B cell (primary cell): ENCODE data around the gene SPOCK3. TPM values are rescaled to one million over a fixed set of nuclear protein-coding genes. Genes with fewer than 3 reads are reported as not detected.

Experiments used
- ATAC-seq: fragments of 200-7000 bp; cut with Tn5 transposase; one replicate; pipeline ENCODE4 v1.10.0; 2021; ENCODE audit warnings: low read depth, mild to moderate bottlenecking, moderate number of reproducible peaks, moderate library complexity
- CTCF ChIA-PET: fragments of 350-600 bp; sonication (Branson Sonifier 250); formaldehyde crosslinking; loops from one replicate; lab custom pipeline; 2021; ENCODE audit warnings: antibody characterized with exemption, inconsistent platforms; lab: Charles Lee
- POLR2A ChIA-PET: fragments of 350-600 bp; sonication (Branson Sonifier 250); formaldehyde crosslinking; loops from one replicate; lab custom pipeline; 2021; ENCODE audit warnings: antibody characterized with exemption; lab: Charles Lee
- DNase-seq: peaks from one replicate; pipeline ENCODE4 v3.0.0; 2013
- H2AFZ ChIP-seq: 2 replicates; pipeline ENCODE4 v1.6.1; 2012; ENCODE audit warnings: mild to moderate bottlenecking, low read depth, low read length; ENCODE audit not compliant: insufficient read depth, poor library complexity, severe bottlenecking
- H3K27ac ChIP-seq, 2 donors: 1 replicate in 1 of 2; 2 replicates in 1 of 2; pipeline ENCODE4 v1.5.1; 2012 to 2013; ENCODE audit warnings: low read length in 2 of 2, mild to moderate bottlenecking in 2 of 2, moderate library complexity in 1 of 2
- H3K27me3 ChIP-seq, 4 experiments: fragments of 200-600 bp in 1 of 4; sonication (generic) in 1 of 4; replicated peaks in 1 of 4; 1 replicate in 2 of 4; 2 replicates in 2 of 4; pipeline versions ENCODE4 v1.6.1 to v1.7.0; 2013 to 2016; ENCODE audit warnings: low read length in 3 of 4, mild to moderate bottlenecking in 2 of 4, mixed read lengths in 1 of 4, moderate library complexity in 1 of 4; ENCODE audit not compliant: insufficient read depth in 4 of 4, control insufficient read depth in 3 of 4; ENCODE audit errors: control extremely low read depth in 1 of 4
- H3K36me3 ChIP-seq, 2 experiments: replicated peaks in 1 of 2; 1 replicate in 1 of 2; 2 replicates in 1 of 2; pipeline versions ENCODE4 v1.6.1 to v1.7.1; 2013; ENCODE audit warnings: low read length in 1 of 2; ENCODE audit not compliant: insufficient read depth in 2 of 2, control insufficient read depth in 1 of 2; ENCODE audit errors: control extremely low read depth in 1 of 2, extremely low read depth in 1 of 2
- H3K4me1 ChIP-seq, 2 donors: fragments of 200-600 bp in 1 of 2; sonication (generic) in 1 of 2; 1 replicate in 1 of 2; 2 replicates in 1 of 2; pipeline versions ENCODE4 v1.5.1 to v1.6.1; 2013 to 2017; ENCODE audit warnings: low read length in 2 of 2; ENCODE audit not compliant: control insufficient read depth in 2 of 2, insufficient read depth in 2 of 2
- H3K4me2 ChIP-seq: replicated peaks from 2 replicates; pipeline ENCODE3; 2012; ENCODE audit warnings: mild to moderate bottlenecking, low read depth, low read length; ENCODE audit not compliant: poor library complexity, severe bottlenecking
- H3K4me3 ChIP-seq, 5 experiments: fragments of 200-600 bp in 1 of 5; sonication (generic) in 1 of 5; 1 replicate in 3 of 5; 2 replicates in 2 of 5; pipeline versions ENCODE4 v1.5.1 to v1.7.0; 2011 to 2016; ENCODE audit warnings: low read length in 4 of 5, mild to moderate bottlenecking in 4 of 5, low read depth in 2 of 5, control low read depth in 1 of 5, moderate library complexity in 1 of 5; ENCODE audit not compliant: insufficient read depth in 1 of 5; ENCODE audit errors: control extremely low read depth in 1 of 5, extremely low read depth in 1 of 5
- H3K79me2 ChIP-seq: fragments of 200-600 bp; sonication (generic); one replicate; pipeline ENCODE4 v1.6.0; 2016; ENCODE audit warnings: low read length; ENCODE audit not compliant: control insufficient read depth, insufficient read depth
- H3K9ac ChIP-seq: fragments of 200-600 bp; sonication (generic); 2 replicates; pipeline ENCODE4 v1.6.1; 2017; ENCODE audit warnings: mild to moderate bottlenecking, low read length, moderate library complexity
- H3K9me3 ChIP-seq, 3 donors: one replicate each; pipeline versions ENCODE4 v1.6.1 to v1.7.1; 2013; ENCODE audit warnings: low read length in 2 of 3; ENCODE audit not compliant: control insufficient read depth in 2 of 3, insufficient read depth in 1 of 3; ENCODE audit errors: control extremely low read depth in 1 of 3
- H4K20me1 ChIP-seq: 2 replicates; pipeline ENCODE4 v1.6.0; 2012; ENCODE audit warnings: mild to moderate bottlenecking, low read length; ENCODE audit not compliant: insufficient read depth, control insufficient read depth, poor library complexity, severe bottlenecking
- H3K27ac Mint-ChIP-seq: one replicate; pipeline ENCODE4 v1.8.0; 2021; ENCODE audit warnings: mixed read lengths
- H3K27me3 Mint-ChIP-seq: one replicate; pipeline ENCODE4 v1.8.0; 2021; ENCODE audit warnings: mixed read lengths
- H3K4me1 Mint-ChIP-seq: one replicate; pipeline ENCODE4 v1.8.0; 2021; ENCODE audit warnings: mixed read lengths
- H3K4me3 Mint-ChIP-seq: one replicate; pipeline ENCODE4 v1.8.0; 2021; ENCODE audit warnings: mixed read lengths
- H3K9me3 Mint-ChIP-seq: one replicate; pipeline ENCODE4 v1.8.0; 2022; ENCODE audit warnings: mixed read lengths; ENCODE audit not compliant: insufficient read depth
- CTCF ChIP-seq: fragments of 200-600 bp; IDR thresholded peaks from one replicate; pipeline ENCODE4 v1.8.0; 2022; ENCODE audit warnings: antibody characterized with exemption, mild to moderate bottlenecking
- EZH2 ChIP-seq: IDR thresholded peaks from 2 replicates; pipeline ENCODE4 v1.6.1; 2012; ENCODE audit warnings: borderline replicate concordance, low read depth, mild to moderate bottlenecking, moderate library complexity, low read length; ENCODE audit not compliant: insufficient read depth, poor library complexity, severe bottlenecking
- WGBS: methylation state at CpG from one replicate; pipeline ENCODE4 v1.1.5; 2013; ENCODE audit warnings: missing lambda C conversion rate; ENCODE audit not compliant: insufficient coverage; 5-methylcytosine and 5-hydroxymethylcytosine counted together
- intact Hi-C: fragments of 100-400 bp; cut with micrococcal nuclease; formaldehyde crosslinking; loops from one replicate; pipeline ENCODE4 v1.10.0; 2022
- polyA plus RNA-seq: library from polyadenylated mRNA; depleted of rRNA; stranded (reverse); fragments of >200 nt; gene quantifications from 2 replicates; pipeline ENCODE4 v1.2.3, GENCODE V29; 2012
- total RNA-seq, 2 donors: library from RNA; stranded (reverse); fragments of 120-200 nt in 1 of 2; gene quantifications; 1 replicate in 1 of 2; 2 replicates in 1 of 2; pipeline versions ENCODE4 v1.2.3 to v1.2.4, GENCODE V29; 2013 to 2022

SPOCK3 gene
- total and polyA plus RNA-seq, 2 donors (not counting 1 experiment from before 2014, with no cell fraction given): not detected

GRCh38 chr4:167210166-167210565 is 24.1 kb downstream of the SPOCK3 start:
- Mint-ChIP-seq H3K4me1 (no peaks in the 10 kb centered on the region), H3K4me3 (no peak overlapping the region), H3K27ac (no peak overlapping the region), H3K9me3 (no peaks in the 10 kb centered on the region), H3K27me3 (no peaks in the 10 kb centered on the region)
- intact Hi-C loops: no loop called here
- ATAC-seq: no peak
- H3K27ac ChIP-seq: no peak overlapping the region
- no peak overlapping the region for H3K4me2 ChIP-seq
- no peak for TF ChIP-seq EZH2
- no peaks in the 10 kb centered on the region for H3K9me3 ChIP-seq
- CTCF ChIA-PET: no interaction called here
- POLR2A ChIA-PET: no interaction called here
- H3K27me3 ChIP-seq: no peaks in the 10 kb centered on the region
- no peak overlapping the region for H3K9ac ChIP-seq
- WGBS: 100% methylated on average over 1 of the region's 2 CpGs
- no peak overlapping the region for H3K4me3 ChIP-seq
- no peaks in the 10 kb centered on the region for H3K36me3 ChIP-seq
- no peak for DNase-seq
- no peaks in the 10 kb centered on the region for H4K20me1 ChIP-seq
- no peak overlapping the region for H2AFZ ChIP-seq
- no peaks in the 10 kb centered on the region for H3K79me2 ChIP-seq
- H3K4me1 ChIP-seq: no peaks in the 10 kb centered on the region

- H3K27me3 ChIP-seq: no peaks in the 10 kb centered on the region
- H3K9me3 ChIP-seq: peaks cover 0 to 13% (median 0%) of the 10 kb centered on the region in 3 donors
- no peaks in the 10 kb centered on the region for H3K36me3 ChIP-seq
- no peak overlapping the region for H3K4me2 ChIP-seq
- CTCF ChIA-PET: no interaction called here
- H2AFZ ChIP-seq: no peak overlapping the region
- Mint-ChIP-seq H3K4me1 (no peaks in the 10 kb centered on the region), H3K27ac (no peak overlapping the region), H3K4me3 (no peak overlapping the region), H3K27me3 (no peaks in the 10 kb centered on the region), H3K9me3 (no peaks in the 10 kb centered on the region)
- TF ChIP-seq EZH2 (no peak), CTCF (no peak)
- no CpG with 5 or more reads among the region's 1 CpG for WGBS
- H3K4me1 ChIP-seq: no peaks in the 10 kb centered on the region
- no peak for ATAC-seq
- H3K4me3 ChIP-seq: no peak overlapping the region
- no peak overlapping the region for H3K27ac ChIP-seq
- intact Hi-C loops: no loop called here
- no peak for DNase-seq
- no peaks in the 10 kb centered on the region for H4K20me1 ChIP-seq
- POLR2A ChIA-PET: no interaction called here
- H3K9ac ChIP-seq: no peak overlapping the region
- no peaks in the 10 kb centered on the region for H3K79me2 ChIP-seq
Measured at GRCh38 chr4:167196344-167197012, 37.8 kb downstream of the SPOCK3 start.
